ENCODE results near the gene METTL25B.

Gene METTL25B

DNA sequence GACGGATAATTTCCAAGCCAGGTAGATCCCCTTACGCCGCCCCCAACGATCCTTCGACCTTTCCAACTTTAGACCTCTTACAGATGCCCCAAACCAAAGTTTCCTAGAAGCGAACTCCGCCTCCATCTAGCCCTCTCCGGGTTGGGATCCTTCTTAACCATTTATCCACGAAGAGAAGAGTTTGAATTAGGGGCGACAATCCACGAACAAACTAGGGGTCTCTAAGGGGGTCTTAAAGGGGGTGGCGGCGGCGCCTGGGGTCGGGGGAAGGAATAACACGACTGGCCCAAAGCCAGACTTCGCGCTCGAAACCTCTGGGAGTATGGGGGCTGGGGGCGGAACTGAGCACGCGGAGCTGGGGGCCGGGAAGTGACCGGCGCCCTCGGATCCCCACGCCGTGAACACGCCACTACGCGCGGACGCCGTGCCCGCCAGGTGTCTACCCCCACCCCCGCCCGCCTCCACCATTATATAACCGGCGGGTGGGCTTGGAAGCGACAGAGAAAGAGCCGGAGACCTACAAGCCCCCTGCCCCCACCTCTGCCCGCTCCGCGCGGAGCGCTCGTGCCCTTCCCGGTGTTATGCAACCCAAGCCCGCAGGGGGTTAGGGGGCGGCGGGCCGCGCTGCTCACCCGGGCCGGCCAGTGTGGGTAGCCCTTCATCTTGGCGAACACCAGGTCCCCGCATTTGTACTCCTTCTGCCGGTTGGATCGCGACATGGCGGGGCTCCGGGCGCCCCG lies 22.6 kb downstream of the METTL25B start:
- TF ChIP-seq, protein P1, sequence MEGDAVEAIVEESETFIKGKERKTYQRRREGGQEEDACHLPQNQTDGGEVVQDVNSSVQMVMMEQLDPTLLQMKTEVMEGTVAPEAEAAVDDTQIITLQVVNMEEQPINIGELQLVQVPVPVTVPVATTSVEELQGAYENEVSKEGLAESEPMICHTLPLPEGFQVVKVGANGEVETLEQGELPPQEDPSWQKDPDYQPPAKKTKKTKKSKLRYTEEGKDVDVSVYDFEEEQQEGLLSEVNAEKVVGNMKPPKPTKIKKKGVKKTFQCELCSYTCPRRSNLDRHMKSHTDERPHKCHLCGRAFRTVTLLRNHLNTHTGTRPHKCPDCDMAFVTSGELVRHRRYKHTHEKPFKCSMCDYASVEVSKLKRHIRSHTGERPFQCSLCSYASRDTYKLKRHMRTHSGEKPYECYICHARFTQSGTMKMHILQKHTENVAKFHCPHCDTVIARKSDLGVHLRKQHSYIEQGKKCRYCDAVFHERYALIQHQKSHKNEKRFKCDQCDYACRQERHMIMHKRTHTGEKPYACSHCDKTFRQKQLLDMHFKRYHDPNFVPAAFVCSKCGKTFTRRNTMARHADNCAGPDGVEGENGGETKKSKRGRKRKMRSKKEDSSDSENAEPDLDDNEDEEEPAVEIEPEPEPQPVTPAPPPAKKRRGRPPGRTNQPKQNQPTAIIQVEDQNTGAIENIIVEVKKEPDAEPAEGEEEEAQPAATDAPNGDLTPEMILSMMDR (IDR thresholded peaks at IDR 0.05; ENCODE audit: low read depth, low read length), result no peak
- no peak for TF ChIP-seq EZH2phosphoT487 (IDR thresholded peaks at IDR 0.05; ENCODE audit: low read depth)
- peaks cover 73% of the 10 kb centered on the region for H3K79me2 ChIP-seq (ENCODE audit: low read length)
- no peak overlapping the region for H2AFZ ChIP-seq (ENCODE audit: low read depth, low read length)

DNA sequence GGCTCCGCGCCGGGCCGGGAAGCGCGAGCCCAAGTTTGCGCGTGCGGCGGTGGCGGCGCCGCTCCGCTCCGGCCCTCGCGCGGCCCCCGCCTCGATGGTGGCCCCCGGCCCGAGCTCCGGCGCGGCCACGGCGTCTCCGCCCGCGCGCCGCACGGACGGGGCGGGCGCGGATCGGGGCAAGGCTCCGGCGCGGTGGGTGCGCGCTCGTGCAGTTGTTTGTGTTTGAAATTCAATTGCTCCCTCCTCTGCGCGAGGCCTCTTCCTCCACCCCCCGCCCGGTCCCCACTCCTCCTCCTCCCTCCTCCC lies 23.1 kb downstream of the METTL25B start, which contains the start of gene HDGF:
Gene HDGF (minus strand): TSS at position 225 of the 306 bp plus-strand sequence. CDS start 246 bp downstream, outside the sequence.
- no peaks in the 10 kb centered on the region for H3K27me3 ChIP-seq (ENCODE audit: low read depth, low read length)
- H4K20me1 ChIP-seq (ENCODE audit: insufficient read depth, low read length), result peaks cover 18% of the 10 kb centered on the region
- H2AFZ ChIP-seq (ENCODE audit: low read depth, low read length), result peak within 1 kb of the TSS; percentile 53
- H3K9ac ChIP-seq (ENCODE audit: low read length), result peak within 1 kb of the TSS; percentile 100
- TF ChIP-seq, protein P1 (IDR thresholded peaks at IDR 0.05; ENCODE audit: low read depth, low read length), result no peak
- TF ChIP-seq EZH2phosphoT487 (IDR thresholded peaks at IDR 0.05; ENCODE audit: low read depth), result no peak
- peaks cover 40% of the 10 kb centered on the region for H3K4me1 ChIP-seq (ENCODE audit: low read length)
- no peaks in the 10 kb centered on the region for H3K9me3 ChIP-seq (ENCODE audit: insufficient read depth, low read length)
- peak within 1 kb of the TSS; percentile 89 for H3K4me3 ChIP-seq (ENCODE audit: low read length)
- H3K36me3 ChIP-seq (replicated peaks; ENCODE audit: low read depth, low read length), result peaks cover 21% of the 10 kb centered on the region
- H3K27ac ChIP-seq (ENCODE audit: low read length), result peak within 1 kb of the TSS; percentile 86
- H3K4me2 ChIP-seq (ENCODE audit: low read length), result peak within 1 kb of the TSS; percentile 97
- peaks cover 68% of the 10 kb centered on the region for H3K79me2 ChIP-seq (ENCODE audit: low read length)

More for the DNA sequence above, 22.6 kb downstream of the METTL25B start:
- H3K4me1 ChIP-seq (ENCODE audit: low read length), result peaks cover 45% of the 10 kb centered on the region
- H3K27me3 ChIP-seq (ENCODE audit: low read depth, low read length), result no peaks in the 10 kb centered on the region
- peaks cover 24% of the 10 kb centered on the region for H3K36me3 ChIP-seq (replicated peaks; ENCODE audit: low read depth, low read length)
- peak overlapping the region; percentile 86 for H3K27ac ChIP-seq (ENCODE audit: low read length)
- H3K4me3 ChIP-seq (ENCODE audit: low read length), result peak overlapping the region; percentile 89
- H3K9me3 ChIP-seq (ENCODE audit: insufficient read depth, low read length), result no peaks in the 10 kb centered on the region
- peaks cover 24% of the 10 kb centered on the region for H4K20me1 ChIP-seq (ENCODE audit: insufficient read depth, low read length)
- H3K4me2 ChIP-seq (ENCODE audit: low read length), result peak overlapping the region; percentile 97
- H3K9ac ChIP-seq (ENCODE audit: low read length), result peak overlapping the region; percentile 100

DNA sequence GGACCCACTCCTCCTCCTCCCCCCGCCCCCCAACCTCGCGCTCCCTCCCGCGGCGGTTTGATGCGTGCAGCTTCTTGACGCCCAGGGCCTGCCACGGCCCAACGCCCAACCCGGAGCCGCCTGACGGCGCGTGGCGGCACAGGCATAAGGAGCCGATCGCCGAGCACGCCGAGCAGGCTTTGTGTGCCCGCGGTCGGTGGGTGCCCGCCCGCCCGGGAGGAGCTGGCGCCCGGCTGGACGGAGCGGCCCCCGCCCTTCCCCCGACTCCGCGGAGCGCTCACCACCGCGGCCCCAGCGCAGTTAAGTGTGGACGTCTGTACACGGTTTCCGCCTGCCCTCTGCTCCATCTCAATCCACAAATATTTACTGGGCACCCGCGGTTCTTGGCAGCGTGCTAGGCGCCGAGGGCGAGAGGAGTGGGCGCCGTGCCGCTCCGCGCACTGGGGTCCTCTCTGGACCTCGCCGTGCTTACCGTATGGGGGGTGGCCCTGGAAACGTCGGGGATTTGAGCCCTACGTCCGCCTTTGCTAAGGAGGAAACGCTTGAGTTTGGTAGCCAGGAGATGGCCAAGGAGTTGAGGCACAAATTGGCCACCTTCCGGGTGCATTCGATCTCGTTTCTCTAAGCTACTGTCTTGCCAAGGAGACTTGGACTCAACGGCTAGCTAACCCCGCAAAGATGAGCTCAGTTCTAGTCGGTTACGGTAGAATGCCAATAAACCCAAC lies 23.6 kb downstream of the METTL25B start:
- peaks cover 35% of the 10 kb centered on the region for H3K4me1 ChIP-seq (ENCODE audit: low read length)
- H4K20me1 ChIP-seq (ENCODE audit: insufficient read depth, low read length), result peaks cover 15% of the 10 kb centered on the region
- H2AFZ ChIP-seq (ENCODE audit: low read depth, low read length), result peak overlapping the region; percentile 53
- peak overlapping the region; percentile 100 for H3K9ac ChIP-seq (ENCODE audit: low read length)
- H3K27ac ChIP-seq (ENCODE audit: low read length), result peak overlapping the region; percentile 68
- no peaks in the 10 kb centered on the region for H3K27me3 ChIP-seq (ENCODE audit: low read depth, low read length)
- H3K4me3 ChIP-seq (ENCODE audit: low read length), result peak overlapping the region; percentile 89
- TF ChIP-seq, protein P1 (IDR thresholded peaks at IDR 0.05; ENCODE audit: low read depth, low read length), result no peak
- no peak for TF ChIP-seq EZH2phosphoT487 (IDR thresholded peaks at IDR 0.05; ENCODE audit: low read depth)
- H3K79me2 ChIP-seq (ENCODE audit: low read length), result peaks cover 63% of the 10 kb centered on the region
- no peaks in the 10 kb centered on the region for H3K9me3 ChIP-seq (ENCODE audit: insufficient read depth, low read length)
- H3K4me2 ChIP-seq (ENCODE audit: low read length), result peak overlapping the region; percentile 87
- H3K36me3 ChIP-seq (replicated peaks; ENCODE audit: low read depth, low read length), result peaks cover 21% of the 10 kb centered on the region

DNA sequence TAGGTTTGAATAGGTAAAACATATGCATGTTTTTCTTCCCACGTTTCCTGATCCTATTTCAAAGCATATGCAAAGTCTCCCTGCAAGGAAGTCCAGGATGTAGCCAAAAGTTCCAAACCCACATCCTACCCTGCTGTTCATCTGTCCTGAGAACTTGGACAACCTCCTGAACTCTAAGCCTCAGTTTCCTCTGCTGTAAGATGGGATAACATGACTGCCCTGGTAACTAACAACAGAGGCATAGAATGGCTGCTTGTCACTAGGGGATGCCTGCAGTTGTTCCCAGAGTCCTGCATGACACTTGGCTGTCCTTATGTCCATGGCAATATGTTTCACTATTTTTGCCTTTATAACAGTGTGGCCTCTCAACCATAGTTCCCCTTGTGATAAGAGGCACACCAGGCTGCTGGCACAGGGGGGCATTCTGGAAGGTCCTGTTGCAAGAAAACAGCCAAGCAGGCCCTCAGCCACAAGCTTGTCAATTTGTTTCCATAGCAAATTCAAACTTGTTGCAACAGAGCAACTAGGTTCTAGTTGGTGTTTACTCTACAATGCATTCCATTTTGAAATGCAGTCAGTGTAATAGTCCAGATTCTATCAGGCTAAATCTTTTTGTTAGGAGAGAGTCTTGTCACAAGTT lies 24.7 kb downstream of the METTL25B start:
- peak overlapping the region; percentile 100 for H3K9ac ChIP-seq (ENCODE audit: low read length)
- H3K79me2 ChIP-seq (ENCODE audit: low read length), result peaks cover 53% of the 10 kb centered on the region
- no peak overlapping the region for H2AFZ ChIP-seq (ENCODE audit: low read depth, low read length)
- TF ChIP-seq, protein P1 (IDR thresholded peaks at IDR 0.05; ENCODE audit: low read depth, low read length), result no peak
- no peak for TF ChIP-seq EZH2phosphoT487 (IDR thresholded peaks at IDR 0.05; ENCODE audit: low read depth)
- H3K4me1 ChIP-seq (ENCODE audit: low read length), result peaks cover 26% of the 10 kb centered on the region
- H3K4me2 ChIP-seq (ENCODE audit: low read length), result peak overlapping the region; percentile 87
- peaks cover 21% of the 10 kb centered on the region for H3K36me3 ChIP-seq (replicated peaks; ENCODE audit: low read depth, low read length)
- peaks cover 6% of the 10 kb centered on the region for H4K20me1 ChIP-seq (ENCODE audit: insufficient read depth, low read length)
- no peak overlapping the region for H3K27ac ChIP-seq (ENCODE audit: low read length)
- H3K9me3 ChIP-seq (ENCODE audit: insufficient read depth, low read length), result no peaks in the 10 kb centered on the region
- H3K27me3 ChIP-seq (ENCODE audit: low read depth, low read length), result no peaks in the 10 kb centered on the region
- H3K4me3 ChIP-seq (ENCODE audit: low read length), result peak overlapping the region; percentile 89
